ENCODE results near the gene RAD23B.

DNA sequence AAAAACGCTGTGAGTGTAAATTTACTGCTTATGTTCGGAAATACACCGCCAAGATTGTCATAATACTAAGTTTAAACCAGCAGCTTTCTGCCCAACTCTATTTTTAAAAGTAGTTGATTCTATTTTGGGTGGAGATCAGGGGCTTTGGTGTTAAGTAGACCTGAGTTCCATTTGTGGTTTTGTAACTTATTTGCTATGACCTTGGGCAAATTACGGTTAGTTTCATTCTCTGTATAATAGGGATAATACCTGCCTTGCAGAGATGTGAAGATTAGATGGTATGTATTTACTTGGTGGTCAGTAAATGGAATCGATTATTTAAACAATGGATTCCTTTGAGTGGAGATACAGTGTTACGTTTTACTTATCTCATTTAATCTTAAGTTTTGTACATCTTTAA is 1.6 kb downstream of the RAD23B start:
- TF ChIP-seq, protein P1, sequence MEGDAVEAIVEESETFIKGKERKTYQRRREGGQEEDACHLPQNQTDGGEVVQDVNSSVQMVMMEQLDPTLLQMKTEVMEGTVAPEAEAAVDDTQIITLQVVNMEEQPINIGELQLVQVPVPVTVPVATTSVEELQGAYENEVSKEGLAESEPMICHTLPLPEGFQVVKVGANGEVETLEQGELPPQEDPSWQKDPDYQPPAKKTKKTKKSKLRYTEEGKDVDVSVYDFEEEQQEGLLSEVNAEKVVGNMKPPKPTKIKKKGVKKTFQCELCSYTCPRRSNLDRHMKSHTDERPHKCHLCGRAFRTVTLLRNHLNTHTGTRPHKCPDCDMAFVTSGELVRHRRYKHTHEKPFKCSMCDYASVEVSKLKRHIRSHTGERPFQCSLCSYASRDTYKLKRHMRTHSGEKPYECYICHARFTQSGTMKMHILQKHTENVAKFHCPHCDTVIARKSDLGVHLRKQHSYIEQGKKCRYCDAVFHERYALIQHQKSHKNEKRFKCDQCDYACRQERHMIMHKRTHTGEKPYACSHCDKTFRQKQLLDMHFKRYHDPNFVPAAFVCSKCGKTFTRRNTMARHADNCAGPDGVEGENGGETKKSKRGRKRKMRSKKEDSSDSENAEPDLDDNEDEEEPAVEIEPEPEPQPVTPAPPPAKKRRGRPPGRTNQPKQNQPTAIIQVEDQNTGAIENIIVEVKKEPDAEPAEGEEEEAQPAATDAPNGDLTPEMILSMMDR (IDR thresholded peaks at IDR 0.05), result no peak
- no peak for TF ChIP-seq POLR2A (IDR thresholded peaks at IDR 0.05)

Measured in esophagus squamous epithelium (tissue), 4 donors.